MCF 10A (cell line): ENCODE results near the gene KLK2. TPM values are rescaled to one million over a fixed set of nuclear protein-coding genes. Genes with fewer than 3 reads are reported as not detected.
A peak's percentile ranks its signal among the peaks of the same experiment; 100 is the strongest.

Source experiments
- BruUV-seq: library from RNA; stranded (reverse); fragments of 400-500 nt; replicated peaks from 2 replicates; lab custom pipeline; 2021; lab: Mats Ljungman, UMichigan
- CTCF ChIA-PET: fragments of 300-600 bp; sonication (Branson Sonifier 250); formaldehyde crosslinking; extraction: SDS; loops from one replicate; lab custom pipeline; 2021; ENCODE audit warnings: antibody characterized with exemption, inconsistent platforms; lab: Yijun Ruan, JAX
- POLR2A ChIA-PET: fragments of 300-600, 350-650 bp; sonication (Branson Sonifier 250); formaldehyde crosslinking; extraction: SDS; loops from one replicate; lab custom pipeline; 2020; ENCODE audit warnings: antibody characterized with exemption, inconsistent platforms; lab: Yijun Ruan, JAX
- DNase-seq: peaks from one replicate; pipeline ENCODE4 v3.0.0-alpha.2; 2018; ENCODE audit not compliant: unreplicated experiment
- H3K27ac Mint-ChIP-seq: one replicate; pipeline ENCODE4 v1.8.0; 2022; ENCODE audit warnings: mild to moderate bottlenecking, low read depth, mixed read lengths; ENCODE audit not compliant: unreplicated experiment
- H3K27me3 Mint-ChIP-seq: one replicate; pipeline ENCODE4 v1.8.0; 2022; ENCODE audit warnings: mixed read lengths; ENCODE audit not compliant: insufficient read depth, unreplicated experiment
- H3K36me3 Mint-ChIP-seq: one replicate; pipeline ENCODE4 v1.8.0; 2022; ENCODE audit warnings: mild to moderate bottlenecking, moderate library complexity, mixed read lengths; ENCODE audit not compliant: insufficient read depth, unreplicated experiment
- H3K4me1 Mint-ChIP-seq: one replicate; pipeline ENCODE4 v1.8.0; 2022; ENCODE audit warnings: mixed read lengths; ENCODE audit not compliant: insufficient read depth, unreplicated experiment
- H3K4me3 Mint-ChIP-seq: one replicate; pipeline ENCODE4 v1.8.0; 2022; ENCODE audit warnings: mild to moderate bottlenecking, moderate library complexity, mixed read lengths; ENCODE audit not compliant: unreplicated experiment
- H3K9me3 Mint-ChIP-seq: one replicate; pipeline ENCODE4 v1.8.0; 2022; ENCODE audit warnings: mixed read lengths; ENCODE audit not compliant: unreplicated experiment
- intact Hi-C: fragments of 100-400 bp; cut with micrococcal nuclease; formaldehyde crosslinking; loops from 2 replicates; pipeline ENCODE4 v1.14.1; 2022
- total RNA-seq: library from RNA; stranded (reverse); gene quantifications from 2 replicates; pipeline ENCODE4 v1.2.3, GENCODE V29; 2022
- TF ChIP-seq, protein P1 (sequence below): fragments of 200-600 bp; IDR thresholded peaks from one replicate; pipeline ENCODE4 v1.8.0; 2022; ENCODE audit warnings: antibody characterized with exemption, mild to moderate bottlenecking; ENCODE audit not compliant: unreplicated experiment

The KLK2 gene
- total RNA-seq, 1 experiment from 2014 or later: not detected

- peaks cover 4% of the 10 kb centered on the region for H3K36me3 Mint-ChIP-seq
- DNase-seq: no peak
- CTCF ChIA-PET: interaction anchor here (0.6 to 1.0 kb wide), 2 partner anchors 9 to 88 kb away, joined by 5 read pairs; no protein-coding TSS in a partner anchor
- intact Hi-C loops: no loop called here
- no TSS peak for BruUV-seq
- no peak overlapping the region for H3K27ac Mint-ChIP-seq
- no peak overlapping the region for H3K4me3 Mint-ChIP-seq
- H3K27me3 Mint-ChIP-seq: peaks cover 11% of the 10 kb centered on the region
- POLR2A ChIA-PET: no interaction called here
- TF ChIP-seq, protein P1, sequence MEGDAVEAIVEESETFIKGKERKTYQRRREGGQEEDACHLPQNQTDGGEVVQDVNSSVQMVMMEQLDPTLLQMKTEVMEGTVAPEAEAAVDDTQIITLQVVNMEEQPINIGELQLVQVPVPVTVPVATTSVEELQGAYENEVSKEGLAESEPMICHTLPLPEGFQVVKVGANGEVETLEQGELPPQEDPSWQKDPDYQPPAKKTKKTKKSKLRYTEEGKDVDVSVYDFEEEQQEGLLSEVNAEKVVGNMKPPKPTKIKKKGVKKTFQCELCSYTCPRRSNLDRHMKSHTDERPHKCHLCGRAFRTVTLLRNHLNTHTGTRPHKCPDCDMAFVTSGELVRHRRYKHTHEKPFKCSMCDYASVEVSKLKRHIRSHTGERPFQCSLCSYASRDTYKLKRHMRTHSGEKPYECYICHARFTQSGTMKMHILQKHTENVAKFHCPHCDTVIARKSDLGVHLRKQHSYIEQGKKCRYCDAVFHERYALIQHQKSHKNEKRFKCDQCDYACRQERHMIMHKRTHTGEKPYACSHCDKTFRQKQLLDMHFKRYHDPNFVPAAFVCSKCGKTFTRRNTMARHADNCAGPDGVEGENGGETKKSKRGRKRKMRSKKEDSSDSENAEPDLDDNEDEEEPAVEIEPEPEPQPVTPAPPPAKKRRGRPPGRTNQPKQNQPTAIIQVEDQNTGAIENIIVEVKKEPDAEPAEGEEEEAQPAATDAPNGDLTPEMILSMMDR: no peak
- H3K9me3 Mint-ChIP-seq: peaks cover 8% of the 10 kb centered on the region
- H3K4me1 Mint-ChIP-seq: no peaks in the 10 kb centered on the region
Measured at GRCh38 chr19:50833802-50834167, 39.5 kb upstream of the KLK2 start.

DNA sequence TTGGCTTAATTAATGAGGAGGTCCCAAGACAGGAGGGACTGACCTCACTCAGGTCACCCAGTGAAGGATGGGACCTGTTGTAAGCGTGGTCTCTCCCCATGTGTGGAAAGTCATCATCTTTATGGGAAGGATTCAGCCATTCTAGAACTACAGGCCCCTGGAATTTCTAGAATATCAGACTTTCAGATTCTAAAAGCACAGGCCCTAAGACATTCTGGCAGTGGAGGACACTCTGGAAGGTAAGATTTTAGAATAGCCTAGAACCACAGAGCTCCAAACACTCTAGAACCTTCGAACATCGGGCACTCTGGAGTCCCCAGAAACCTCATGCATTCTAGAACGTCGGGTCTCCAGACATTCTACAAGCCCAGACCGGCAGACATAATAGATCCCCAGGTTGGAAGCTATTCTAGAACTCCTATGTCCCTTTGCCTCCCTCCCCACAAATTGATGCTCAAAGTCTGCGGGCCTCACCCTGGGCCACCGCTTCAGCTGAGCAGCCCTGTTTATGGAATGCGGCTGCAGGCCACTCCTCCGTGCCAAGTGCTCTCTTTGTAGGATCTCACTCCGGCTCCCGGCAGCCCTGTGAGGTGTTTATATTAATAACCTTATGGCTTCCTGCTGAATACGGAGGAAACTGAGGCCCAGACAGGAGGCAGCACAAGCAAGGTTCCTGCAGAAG, 38.0 kb upstream of the KLK2 start:
- POLR2A ChIA-PET: interaction anchor here (1.0 kb wide), 1 partner anchor 32 kb away, joined by 3 read pairs; no protein-coding TSS in a partner anchor
- intact Hi-C loops: no loop called here
- Mint-ChIP-seq H3K4me1 (no peaks in the 10 kb centered on the region), H3K4me3 (peak overlapping the region; percentile 76), H3K27ac (no peak overlapping the region), H3K27me3 (peaks cover 11% of the 10 kb centered on the region), H3K9me3 (peaks cover 8% of the 10 kb centered on the region), H3K36me3 (peaks cover under 1% of the 10 kb centered on the region)
- CTCF ChIA-PET: interaction anchor here (0.5 to 1.0 kb wide), 3 partner anchors 15 to 493 kb away, joined by 3 to 5 read pairs (median 3); no protein-coding TSS in a partner anchor
- BruUV-seq: no TSS peak
- DNase-seq: peak; percentile 15
- TF ChIP-seq, protein P1: no peak

DNA sequence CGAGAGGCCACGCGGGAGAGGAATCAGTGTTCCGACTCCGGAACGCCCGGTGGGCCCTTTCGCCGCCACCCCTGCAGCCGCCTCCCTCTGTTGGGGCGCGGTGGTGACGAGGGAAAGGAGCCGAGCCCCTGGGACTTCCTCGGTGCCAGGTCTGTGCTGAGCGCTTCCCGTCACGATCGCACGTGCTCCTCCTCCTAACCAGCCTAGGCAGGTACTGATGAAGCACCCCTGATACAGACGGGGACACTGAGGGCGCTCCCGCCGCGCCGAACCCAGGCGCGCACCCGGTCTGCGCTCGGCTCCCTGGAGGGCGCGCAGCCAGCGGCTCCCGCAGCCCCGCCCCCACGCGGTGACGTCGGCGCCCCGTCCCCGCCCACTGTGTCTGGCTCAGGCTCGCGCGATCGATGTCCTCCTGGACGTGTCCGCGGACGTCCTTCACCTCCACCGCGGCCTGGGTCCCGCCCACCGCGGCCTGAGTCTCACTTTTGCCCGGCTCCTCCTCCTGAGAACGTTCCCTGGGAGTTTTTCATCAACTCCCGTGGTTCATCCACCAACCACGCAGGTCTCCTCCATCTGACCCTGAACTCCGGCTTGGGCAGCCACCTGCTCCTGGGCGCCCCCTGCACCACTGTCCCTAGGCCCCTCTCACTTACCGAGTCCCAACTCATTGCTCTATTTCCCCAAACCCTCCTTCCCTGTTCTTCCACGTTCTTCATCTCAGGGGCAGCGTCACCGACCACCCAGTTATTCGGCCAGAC, 37.3 kb upstream of the KLK2 start:
- CTCF ChIA-PET: interaction anchor here (0.5 to 1.2 kb wide), 3 partner anchors 86 to 493 kb away, joined by 3 to 5 read pairs (median 4); no protein-coding TSS in a partner anchor
- Mint-ChIP-seq H3K36me3 (no peaks in the 10 kb centered on the region), H3K27ac (no peak overlapping the region), H3K4me1 (no peaks in the 10 kb centered on the region), H3K9me3 (peaks cover 8% of the 10 kb centered on the region), H3K4me3 (peak overlapping the region; percentile 76), H3K27me3 (peaks cover 14% of the 10 kb centered on the region)
- peak; percentile 55 for DNase-seq
- POLR2A ChIA-PET: interaction anchor here (1.0 kb wide), 1 partner anchor 32 kb away, joined by 3 read pairs; no protein-coding TSS in a partner anchor
- TF ChIP-seq, protein P1: no peak
- no TSS peak for BruUV-seq
- intact Hi-C loops: no loop called here
